ENCODE results near the gene TMEM255B. TPM values are rescaled to one million over a fixed set of nuclear protein-coding genes. Genes with fewer than 3 reads are reported as not detected.
"Not testable (repeated sequence)": the region's sequence is repeated elsewhere in the genome, so short reads cannot be mapped to it uniquely, and the experiment has no call there.

Gene TMEM255B
- total RNA-seq, 1 experiment from 2014 or later = 0.81 TPM

DNA sequence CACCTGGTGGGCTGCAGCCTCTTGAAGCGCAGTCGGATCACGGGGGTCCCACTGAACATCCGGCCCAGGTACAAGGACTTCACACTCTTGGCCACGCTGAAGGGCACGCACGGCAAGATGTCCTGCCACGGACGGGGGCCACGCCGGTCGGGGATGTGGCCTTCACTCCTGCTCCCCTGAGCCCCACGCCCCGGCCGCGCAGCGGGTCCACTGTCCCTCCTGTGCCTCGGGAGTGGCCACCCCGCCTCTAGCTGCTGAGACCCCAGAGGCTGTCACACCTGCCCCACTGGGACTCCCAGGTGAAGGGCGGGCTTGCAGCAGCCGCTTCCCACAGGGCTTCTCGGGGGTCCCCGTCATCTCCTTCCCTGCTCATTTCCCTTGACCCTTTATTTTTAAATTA, 73.6 kb downstream of the TMEM255B start:
- DNase-seq (ENCODE audit: low spot score) = no peak

GRCh38 chr13:113833111-113833830, 74.2 kb downstream of the TMEM255B start:
- DNase-seq (ENCODE audit: low spot score) = no peak

- not testable (repeated sequence) for DNase-seq (ENCODE audit: low spot score)
Observed at GRCh38 chr13:113834006-113834405, 75.0 kb downstream of the TMEM255B start.

- no peak for DNase-seq (ENCODE audit: low spot score)
Observed at GRCh38 chr13:113834496-113835200, 75.6 kb downstream of the TMEM255B start.

DNA sequence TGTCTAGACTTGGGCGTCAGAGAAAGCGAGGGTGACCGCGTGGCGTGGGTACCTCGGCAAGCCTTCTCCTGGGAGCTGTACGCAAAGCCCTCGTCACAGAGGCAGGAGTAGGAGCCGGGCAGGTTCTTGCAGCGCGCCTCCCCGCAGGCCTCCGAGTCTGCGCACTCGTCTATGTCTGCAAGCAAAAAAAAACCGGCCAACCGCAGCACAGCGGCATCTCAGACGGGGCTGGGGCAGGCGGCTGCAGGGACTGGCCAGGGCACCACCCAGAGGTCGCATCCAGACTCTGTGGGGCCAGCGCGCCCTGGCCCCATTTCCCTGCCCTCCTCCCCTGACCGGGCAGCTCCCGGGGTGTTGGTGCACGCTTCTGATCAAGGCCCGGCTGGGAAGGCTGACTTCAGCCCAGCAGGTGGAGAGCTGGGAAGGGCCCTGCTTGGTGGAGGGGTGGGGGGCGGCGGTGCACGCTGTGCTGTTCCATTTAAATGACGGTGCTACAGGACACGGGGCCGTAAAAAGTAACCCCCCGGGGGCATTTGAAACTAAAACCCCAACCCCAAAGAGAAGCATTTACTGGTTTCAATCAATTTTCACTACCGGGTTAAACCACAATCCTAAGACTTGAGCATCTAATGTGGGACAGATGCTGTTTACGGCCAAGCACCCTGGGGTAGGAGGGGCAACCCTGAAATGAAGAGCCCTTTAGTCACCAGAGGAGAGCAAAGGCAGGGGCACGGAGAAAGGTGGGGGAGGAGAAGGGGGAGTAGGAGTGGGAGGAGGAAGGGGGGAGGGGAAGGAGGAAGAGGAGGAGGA, 76.6 kb downstream of the TMEM255B start:
- DNase-seq (ENCODE audit: low spot score) = no peak

GRCh38 chr13:113836768-113837559, 77.9 kb downstream of the TMEM255B start:
- peak; percentile 50 for DNase-seq (ENCODE audit: low spot score)

DNA sequence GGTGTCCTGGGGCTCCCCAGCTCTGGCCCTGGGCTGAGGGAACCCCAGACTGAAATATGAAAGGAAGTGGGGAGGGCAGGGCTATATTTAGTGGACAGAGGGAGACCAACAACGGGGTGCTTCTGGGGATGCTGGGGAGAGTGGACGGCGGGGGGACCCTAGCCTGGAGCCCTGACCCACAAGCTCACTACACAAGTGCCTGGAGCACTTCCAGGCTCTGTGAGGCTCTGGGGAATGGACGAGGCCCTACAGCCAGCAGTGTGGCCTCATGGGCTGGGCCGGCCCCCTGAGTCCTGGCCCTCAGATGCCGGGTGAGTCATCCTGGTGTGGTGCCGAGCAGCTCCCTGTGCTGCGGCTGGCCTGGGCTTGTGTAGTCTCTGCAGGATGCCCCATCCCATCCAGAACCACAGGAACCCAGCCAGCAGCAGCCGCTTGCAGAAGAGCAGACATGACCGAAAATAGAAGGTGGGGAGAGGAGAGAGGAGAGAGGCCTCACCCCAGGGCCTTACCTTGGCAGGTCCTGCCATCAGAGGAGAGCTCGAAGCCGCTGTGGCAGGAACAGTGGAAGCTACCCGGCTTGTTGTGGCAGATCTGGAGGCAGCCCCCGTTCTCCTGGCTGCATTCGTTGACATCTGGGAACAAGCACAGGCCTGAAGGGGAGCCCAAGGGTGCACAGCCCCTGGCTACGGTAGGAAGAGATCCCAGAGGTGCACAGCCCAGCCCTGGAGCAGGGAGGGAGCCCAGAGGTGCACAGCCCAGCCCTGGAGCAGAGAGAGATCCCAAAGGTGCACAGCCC, 78.7 kb downstream of the TMEM255B start:
- peak; percentile 77 for DNase-seq (ENCODE audit: low spot score)

DNA sequence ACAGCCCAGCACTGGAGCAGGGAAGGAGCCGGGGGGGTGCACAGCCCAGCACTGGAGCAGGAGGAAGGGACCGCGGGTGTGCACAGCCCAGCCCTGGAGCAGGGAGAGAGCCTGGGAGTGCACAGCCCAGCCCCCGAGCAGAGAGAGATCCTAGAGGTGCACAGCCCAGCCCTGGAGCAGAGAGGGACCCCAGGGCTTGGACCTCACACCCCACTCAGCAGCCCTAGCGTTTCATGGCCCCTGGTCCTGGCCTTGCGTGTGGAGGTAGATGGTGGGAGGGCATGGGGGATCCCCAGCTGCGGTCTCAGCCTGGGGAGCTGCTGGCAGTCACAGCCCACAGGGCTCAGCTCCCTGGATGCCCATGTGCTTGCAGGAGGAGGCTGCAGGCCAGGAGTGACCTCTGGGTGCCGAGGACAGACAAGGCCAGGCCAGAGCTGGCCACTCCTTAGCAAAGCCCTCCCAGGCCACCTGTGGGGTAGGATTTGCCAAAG, 79.7 kb downstream of the TMEM255B start:
- no peak for DNase-seq (ENCODE audit: low spot score)

DNA sequence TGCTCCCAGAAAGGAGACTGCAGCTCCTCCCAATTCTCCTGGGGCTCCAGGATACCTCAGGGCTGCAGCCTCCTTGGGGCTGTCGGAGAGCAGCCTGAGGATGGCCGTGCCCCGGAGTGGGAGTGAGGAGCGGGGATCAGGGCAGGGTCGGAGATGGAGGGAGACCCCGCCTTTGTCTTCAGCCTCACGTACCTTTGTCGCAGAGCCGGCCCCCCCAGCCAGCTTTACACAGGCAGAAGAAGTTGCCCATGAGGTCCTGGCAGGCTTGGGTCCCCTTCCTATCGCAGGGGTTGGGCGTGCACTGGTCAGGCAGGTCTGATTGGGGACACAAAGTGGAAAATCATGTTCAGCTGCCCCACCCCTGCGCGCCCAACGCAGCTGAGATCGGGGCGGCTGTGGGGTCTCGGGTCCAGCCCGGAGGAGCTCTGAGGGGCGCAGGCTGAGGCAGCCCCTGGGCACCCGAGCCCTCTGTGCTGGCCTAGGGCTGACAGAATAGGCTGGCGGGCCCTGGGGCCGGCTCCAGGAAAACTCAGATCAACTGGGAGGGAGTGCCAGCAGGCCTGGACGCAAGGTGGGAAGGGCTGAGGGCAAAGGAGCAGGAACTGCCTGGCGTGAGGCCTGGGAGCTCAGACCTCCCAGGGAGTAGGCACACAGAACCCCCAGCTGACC, 80.6 kb downstream of the TMEM255B start:
- no peak for DNase-seq (ENCODE audit: low spot score)

GRCh38 chr13:113840541-113841352, 81.7 kb downstream of the TMEM255B start:
- DNase-seq (ENCODE audit: low spot score) = no peak

DNA sequence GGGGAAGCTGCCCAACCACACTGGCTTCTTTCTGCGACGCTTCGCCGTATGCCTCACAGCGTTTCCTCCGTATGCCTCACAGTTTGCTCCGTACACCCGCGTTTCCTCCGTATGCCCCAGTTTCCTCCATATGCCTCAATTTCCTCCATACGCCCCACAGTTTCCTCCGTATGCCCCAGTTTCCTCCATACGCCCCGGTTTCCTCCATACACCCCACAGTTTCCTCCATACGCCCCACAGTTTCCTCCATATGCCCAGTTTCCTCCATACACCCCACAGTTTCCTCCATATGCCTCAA, 82.3 kb downstream of the TMEM255B start:
- DNase-seq (ENCODE audit: low spot score) = no peak

DNA sequence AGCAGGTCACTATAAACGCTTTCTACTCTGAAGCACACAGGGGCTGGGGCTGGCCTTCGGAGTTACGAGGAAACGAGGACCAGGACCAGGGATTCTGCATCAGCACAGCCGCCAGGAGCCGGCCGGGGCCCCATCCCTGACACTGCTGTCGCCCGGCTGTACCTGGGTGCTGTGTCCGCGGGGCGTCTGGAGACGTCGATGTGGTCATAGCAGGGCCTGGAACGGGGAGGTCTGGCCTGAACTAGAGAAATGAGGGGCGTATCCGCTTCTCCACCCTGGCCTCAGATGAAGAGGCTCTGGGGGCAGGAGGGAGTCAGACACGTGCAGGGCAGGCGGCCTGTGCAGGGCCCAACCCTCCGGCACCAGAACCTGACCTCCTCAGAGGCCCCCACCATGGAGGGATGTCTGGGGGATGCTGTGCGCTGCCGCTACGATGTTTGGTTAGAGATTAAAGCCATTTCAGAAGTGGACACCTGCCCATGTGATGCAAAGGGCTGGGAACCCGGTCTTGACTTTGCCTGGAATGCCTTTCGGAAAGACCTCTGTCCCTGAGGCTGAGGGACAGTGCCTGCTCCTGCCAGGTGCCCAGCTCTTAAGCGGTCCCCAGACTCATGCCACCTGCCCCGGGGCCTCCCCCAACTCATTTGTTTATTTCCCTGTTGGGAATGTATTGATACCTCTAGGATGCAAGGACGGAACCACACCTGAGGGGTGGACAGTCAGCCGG, 83.5 kb downstream of the TMEM255B start:
- no peak for DNase-seq (ENCODE audit: low spot score)

DNA sequence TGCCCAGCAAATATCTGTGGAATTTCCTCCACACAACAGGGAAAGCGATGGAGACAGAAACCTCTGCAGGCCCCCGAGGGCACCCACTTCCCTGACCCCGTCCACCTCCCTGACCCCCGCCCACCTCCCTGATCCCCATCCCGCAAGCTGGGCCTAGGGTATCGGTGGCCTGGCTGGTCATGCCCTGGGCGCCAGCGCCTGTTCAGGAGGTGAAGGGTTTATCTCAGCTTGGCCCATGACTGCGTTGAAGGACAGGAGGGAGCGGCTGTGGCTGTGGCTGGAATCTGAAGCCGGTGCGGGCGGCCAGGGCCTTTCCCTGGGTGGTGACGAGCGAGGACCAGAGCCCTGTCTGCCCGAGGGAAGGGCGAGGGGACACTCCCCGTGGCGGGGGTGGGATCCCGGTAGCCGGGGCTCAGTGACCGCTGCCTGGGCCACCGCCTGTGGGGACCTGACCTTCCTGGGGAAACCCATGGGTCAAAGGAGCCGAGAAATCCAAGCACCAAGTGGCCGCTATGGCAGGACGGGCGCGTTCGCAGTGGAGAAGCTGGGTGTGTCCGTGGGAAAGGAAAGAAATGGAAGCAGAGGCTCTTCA, 84.1 kb downstream of the TMEM255B start:
- no peak for DNase-seq (ENCODE audit: low spot score)

- no peak for DNase-seq (ENCODE audit: low spot score)
Observed at GRCh38 chr13:113843864-113844556, 85.0 kb downstream of the TMEM255B start.

DNA sequence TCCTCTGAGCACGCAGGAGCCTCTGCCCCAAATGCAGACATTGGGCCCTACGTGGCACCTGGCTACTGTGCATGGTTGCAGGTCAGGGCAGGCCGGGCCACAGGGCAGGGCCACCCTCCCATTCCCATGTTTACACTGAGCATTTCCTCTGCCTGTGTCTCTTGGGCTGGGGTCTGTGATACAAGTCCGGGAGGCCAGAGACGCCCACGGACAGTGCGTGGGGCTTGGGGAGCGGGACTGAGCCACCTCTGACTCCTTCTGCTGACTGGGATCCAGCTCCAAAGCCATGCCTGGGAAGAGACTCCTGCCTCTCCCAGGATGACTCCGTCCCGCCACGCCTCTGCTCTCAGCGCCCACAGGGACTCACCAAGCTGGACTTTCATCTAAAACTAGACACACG, 86.0 kb downstream of the TMEM255B start:
- DNase-seq (ENCODE audit: low spot score) = no peak

GRCh38 chr13:113845723-113846635, 87.0 kb downstream of the TMEM255B start:
- no peak for DNase-seq (ENCODE audit: low spot score)

Measured in HT-29 (cell line).